ENCODE measurements around the gene ACSL6. TPM values are rescaled to one million over a fixed set of nuclear protein-coding genes. Genes with fewer than 3 reads are reported as not detected.

The ACSL6 gene
- total RNA-seq, 1 donor from 2014 or later, result 2.7 TPM

GRCh38 chr5:131991593-131992324 lies 19.7 kb downstream of the ACSL6 start:
- H3K27ac ChIP-seq (replicated peaks), result no peak overlapping the region
- H3K9me3 ChIP-seq (replicated peaks), result no peaks in the 10 kb centered on the region
- TF ChIP-seq CTCF (IDR thresholded peaks at IDR 0.05; ENCODE audit: borderline replicate concordance), result no peak
- H3K36me3 ChIP-seq, result no peaks in the 10 kb centered on the region
- no peaks in the 10 kb centered on the region for H3K27me3 ChIP-seq (ENCODE audit: low read depth)
- intact Hi-C loops (cut with micrococcal nuclease), result no loop called here
- no peaks in the 10 kb centered on the region for H3K4me1 ChIP-seq
- H3K4me3 ChIP-seq, result no peak overlapping the region
- DNase-seq, result no peak

GRCh38 chr5:131990716-131991115 lies 20.7 kb downstream of the ACSL6 start:
- Histone ChIP-seq H3K27me3 (ENCODE audit: low read depth) (no peaks in the 10 kb centered on the region), H3K27ac (replicated peaks) (no peak overlapping the region), H3K4me3 (no peak overlapping the region), H3K4me1 (no peaks in the 10 kb centered on the region), H3K9me3 (replicated peaks) (no peaks in the 10 kb centered on the region), H3K36me3 (no peaks in the 10 kb centered on the region)
- no peak for TF ChIP-seq CTCF (IDR thresholded peaks at IDR 0.05; ENCODE audit: borderline replicate concordance)
- intact Hi-C loops (cut with micrococcal nuclease), result no loop called here
- DNase-seq, result no peak

GRCh38 chr5:131988601-131989000 lies 22.9 kb downstream of the ACSL6 start:
- no peaks in the 10 kb centered on the region for H3K36me3 ChIP-seq
- intact Hi-C loops (cut with micrococcal nuclease), result no loop called here
- TF ChIP-seq CTCF (IDR thresholded peaks at IDR 0.05; ENCODE audit: borderline replicate concordance), result no peak

GRCh38 chr5:131987251-131987650 lies 24.2 kb downstream of the ACSL6 start:
- H3K27me3 ChIP-seq (ENCODE audit: low read depth), result no peaks in the 10 kb centered on the region
- TF ChIP-seq CTCF (IDR thresholded peaks at IDR 0.05; ENCODE audit: borderline replicate concordance), result no peak
- no peaks in the 10 kb centered on the region for H3K9me3 ChIP-seq (replicated peaks)
- DNase-seq, result no peak
- no peaks in the 10 kb centered on the region for H3K36me3 ChIP-seq
- no peak overlapping the region for H3K27ac ChIP-seq (replicated peaks)
- intact Hi-C loops (cut with micrococcal nuclease), result no loop called here
- H3K4me1 ChIP-seq, result peaks cover 7% of the 10 kb centered on the region
- H3K4me3 ChIP-seq, result no peak overlapping the region

More at GRCh38 chr5:131988601-131989000, 22.9 kb downstream of the ACSL6 start:
- H3K4me3 ChIP-seq, result no peak overlapping the region
- no peaks in the 10 kb centered on the region for H3K9me3 ChIP-seq (replicated peaks)
- DNase-seq, result no peak
- H3K27ac ChIP-seq (replicated peaks), result no peak overlapping the region
- H3K27me3 ChIP-seq (ENCODE audit: low read depth), result no peaks in the 10 kb centered on the region
- H3K4me1 ChIP-seq, result peaks cover 1% of the 10 kb centered on the region

- H3K4me3 ChIP-seq, result no peak overlapping the region
- no peaks in the 10 kb centered on the region for H3K9me3 ChIP-seq (replicated peaks)
- H3K27me3 ChIP-seq (ENCODE audit: low read depth), result no peaks in the 10 kb centered on the region
- no peaks in the 10 kb centered on the region for H3K36me3 ChIP-seq
- no peak for DNase-seq
- TF ChIP-seq CTCF (IDR thresholded peaks at IDR 0.05; ENCODE audit: borderline replicate concordance), result no peak
- H3K27ac ChIP-seq (replicated peaks), result no peak overlapping the region
- intact Hi-C loops (cut with micrococcal nuclease), result no loop called here
- peaks cover 7% of the 10 kb centered on the region for H3K4me1 ChIP-seq
Observed at GRCh38 chr5:131986161-131986912, 25.1 kb downstream of the ACSL6 start.
